ENCODE results near the gene NFKBIL1. TPM values are rescaled to one million over a fixed set of nuclear protein-coding genes. Genes with fewer than 3 reads are reported as not detected.

Gene NFKBIL1
- total and polyA plus RNA-seq, 2 experiments from 2014 or later = 25.0 to 28.9 TPM

GRCh38 chr6:31560697-31561058 lies 13.3 kb downstream of the NFKBIL1 start:
- H2AFZ ChIP-seq = no peak overlapping the region
- TF ChIP-seq CTCF (IDR thresholded peaks at IDR 0.05; ENCODE audit: poor library complexity) (no peak), EZH2phosphoT487 (IDR thresholded peaks at IDR 0.05; ENCODE audit: low read depth, severe bottlenecking, unreplicated experiment) (no peak), EZH2 (IDR thresholded peaks at IDR 0.05; ENCODE audit: borderline replicate concordance) (no peak)
- H4K20me1 ChIP-seq (ENCODE audit: insufficient read depth, poor library complexity, severe bottlenecking) = no peaks in the 10 kb centered on the region
- no peaks in the 10 kb centered on the region for H3K9me2 ChIP-seq (replicated peaks; ENCODE audit: insufficient read depth)
- H3K27ac ChIP-seq = no peak overlapping the region
- no peaks in the 10 kb centered on the region for H3K79me2 ChIP-seq
- no peaks in the 10 kb centered on the region for H3K4me1 ChIP-seq (ENCODE audit: insufficient read depth)
- no peak for DNase-seq (ENCODE audit: low spot score)
- no peaks in the 10 kb centered on the region for H3K36me3 ChIP-seq (replicated peaks; ENCODE audit: insufficient read depth, low read depth)
- no peak overlapping the region for H3K4me2 ChIP-seq
- H3K27me3 ChIP-seq = no peaks in the 10 kb centered on the region
- no peak overlapping the region for H3K4me3 ChIP-seq
- no peaks in the 10 kb centered on the region for H3K9me3 ChIP-seq (ENCODE audit: low read depth)

- Histone ChIP-seq H3K4me2 (no peak overlapping the region), H3K4me1 (ENCODE audit: insufficient read depth) (no peaks in the 10 kb centered on the region), H3K9me3 (ENCODE audit: low read depth) (no peaks in the 10 kb centered on the region), H3K27me3 (peaks cover 6% of the 10 kb centered on the region), H3K79me2 (no peaks in the 10 kb centered on the region), H3K36me3 (replicated peaks; ENCODE audit: insufficient read depth, low read depth) (no peaks in the 10 kb centered on the region), H2AFZ (no peak overlapping the region), H4K20me1 (ENCODE audit: insufficient read depth, poor library complexity, severe bottlenecking) (no peaks in the 10 kb centered on the region), H3K9me2 (replicated peaks; ENCODE audit: insufficient read depth) (no peaks in the 10 kb centered on the region), H3K4me3 (no peak overlapping the region), H3K27ac (no peak overlapping the region)
- TF ChIP-seq EZH2phosphoT487 (IDR thresholded peaks at IDR 0.05; ENCODE audit: low read depth, severe bottlenecking, unreplicated experiment) = no peak
- TF ChIP-seq EZH2 (IDR thresholded peaks at IDR 0.05; ENCODE audit: borderline replicate concordance) = no peak
- no peak for TF ChIP-seq CTCF (IDR thresholded peaks at IDR 0.05; ENCODE audit: poor library complexity)
- DNase-seq (ENCODE audit: low spot score) = no peak
- WGBS (ENCODE audit: low lambda C conversion rate, missing lambda C conversion rate) = 53% methylated on average over 9 of the region's 9 CpGs
These were observed 20.3 kb downstream of the NFKBIL1 start for GRCh38 chr6:31567531-31568370.

- TF ChIP-seq EZH2phosphoT487 (IDR thresholded peaks at IDR 0.05; ENCODE audit: low read depth, severe bottlenecking, unreplicated experiment) (no peak), EZH2 (IDR thresholded peaks at IDR 0.05; ENCODE audit: borderline replicate concordance) (no peak), CTCF (IDR thresholded peaks at IDR 0.05; ENCODE audit: poor library complexity) (no peak)
- Histone ChIP-seq H2AFZ (no peak overlapping the region), H3K9me3 (ENCODE audit: low read depth) (no peaks in the 10 kb centered on the region), H3K27me3 (peaks cover 6% of the 10 kb centered on the region), H3K4me2 (no peak overlapping the region), H3K36me3 (replicated peaks; ENCODE audit: insufficient read depth, low read depth) (no peaks in the 10 kb centered on the region), H3K79me2 (no peaks in the 10 kb centered on the region), H3K9me2 (replicated peaks; ENCODE audit: insufficient read depth) (no peaks in the 10 kb centered on the region), H3K27ac (no peak overlapping the region), H4K20me1 (ENCODE audit: insufficient read depth, poor library complexity, severe bottlenecking) (no peaks in the 10 kb centered on the region), H3K4me1 (ENCODE audit: insufficient read depth) (no peaks in the 10 kb centered on the region), H3K4me3 (no peak overlapping the region)
- no peak for DNase-seq (ENCODE audit: low spot score)
- 84% methylated on average over 3 of the region's 3 CpGs for WGBS (ENCODE audit: low lambda C conversion rate, missing lambda C conversion rate)
These were observed 21.1 kb downstream of the NFKBIL1 start for GRCh38 chr6:31568537-31568961.

Measured in hepatocyte (in vitro differentiated cells).